Activated naive CD4-positive, alpha-beta T cell treated with anti-CD3 and anti-CD28 coated beads, Interleukin-2, amount 10 ng/mL, durations not matched to agents 7 days and 5 days (primary cell): Measurements from ENCODE around the gene PPFIA4.

Source experiments
- CTCF ChIA-PET: fragments of 350-600 bp; sonication (Branson Sonifier 250); formaldehyde crosslinking; loops from one replicate; lab custom pipeline; 2021; ENCODE audit warnings: antibody characterized with exemption; lab: Charles Lee
- DNase-seq: peaks from one replicate; pipeline ENCODE4 v3.0.0-alpha.2; 2020
- H3K27ac Mint-ChIP-seq: one replicate; pipeline ENCODE4 v1.8.0; 2021; ENCODE audit warnings: mild to moderate bottlenecking, moderate library complexity, mixed read lengths
- H3K27me3 Mint-ChIP-seq: one replicate; pipeline ENCODE4 v1.8.0; 2021; ENCODE audit warnings: mild to moderate bottlenecking, mixed read lengths
- H3K36me3 Mint-ChIP-seq: one replicate; pipeline ENCODE4 v1.8.0; 2021; ENCODE audit warnings: mixed read lengths
- H3K4me1 Mint-ChIP-seq: one replicate; pipeline ENCODE4 v1.8.0; 2021; ENCODE audit warnings: mixed read lengths
- H3K4me3 Mint-ChIP-seq: one replicate; pipeline ENCODE4 v1.8.0; 2021; ENCODE audit warnings: mild to moderate bottlenecking, moderate library complexity, mixed read lengths
- H3K9me3 Mint-ChIP-seq: one replicate; pipeline ENCODE4 v1.8.0; 2021; ENCODE audit warnings: mixed read lengths

The PPFIA4 gene

GRCh38 chr1:203090421-203091198, 64.3 kb downstream of the PPFIA4 start:
- Mint-ChIP-seq H3K36me3 (no peaks in the 10 kb centered on the region), H3K4me1 (no peaks in the 10 kb centered on the region), H3K27me3 (peaks cover 44% of the 10 kb centered on the region), H3K9me3 (peaks cover 14% of the 10 kb centered on the region), H3K4me3 (no peak overlapping the region), H3K27ac (no peak overlapping the region)
- CTCF ChIA-PET: interaction anchor here (0.6 kb wide), 1 partner anchor 126 kb away, joined by 4 read pairs; no protein-coding TSS in a partner anchor
- DNase-seq: no peak

DNA sequence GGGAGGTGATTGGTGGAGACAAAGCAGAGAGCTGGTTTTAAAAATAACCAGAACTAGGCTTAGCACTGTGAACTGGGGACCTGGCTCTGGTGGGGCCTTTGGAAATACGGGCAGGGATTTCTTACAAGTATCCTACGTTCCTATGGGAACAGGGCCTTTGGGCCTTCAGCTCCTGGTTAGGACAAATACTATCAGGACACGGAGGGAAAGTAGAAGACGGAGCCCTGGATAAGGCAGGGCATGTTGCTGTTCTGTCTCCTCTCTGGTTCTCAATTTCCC, 64.8 kb downstream of the PPFIA4 start:
- DNase-seq: no peak
- Mint-ChIP-seq H3K36me3 (no peaks in the 10 kb centered on the region), H3K27me3 (peaks cover 44% of the 10 kb centered on the region), H3K27ac (no peak overlapping the region), H3K9me3 (peaks cover 14% of the 10 kb centered on the region), H3K4me3 (no peak overlapping the region), H3K4me1 (no peaks in the 10 kb centered on the region)
- CTCF ChIA-PET: no interaction called here

DNA sequence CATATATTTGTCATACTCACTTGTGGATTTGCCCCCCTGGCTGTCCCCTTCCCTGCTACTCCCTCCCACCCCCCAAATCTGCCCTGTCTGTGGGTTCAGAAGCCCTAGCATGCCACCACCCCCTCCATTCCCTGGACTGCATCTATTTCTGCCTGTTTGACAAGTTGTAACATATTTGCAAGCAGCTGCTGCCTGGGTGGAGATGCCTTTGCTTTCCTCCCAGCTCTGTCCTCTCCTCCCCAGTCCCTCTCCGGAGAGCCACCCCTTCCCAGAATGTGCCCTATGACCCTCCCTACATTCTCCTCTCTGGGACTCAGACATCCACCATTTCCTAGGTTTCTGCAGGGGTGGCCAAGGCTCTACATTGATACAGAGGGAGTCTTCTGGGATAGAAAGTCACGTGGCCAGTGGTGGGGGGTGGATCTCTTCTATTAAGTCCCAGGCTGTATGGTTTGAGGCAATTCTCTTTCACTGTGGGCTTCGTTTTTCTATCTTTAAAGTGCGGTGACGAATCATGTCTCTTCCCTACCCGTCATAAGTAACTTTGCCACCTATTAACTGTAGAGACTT, 65.6 kb downstream of the PPFIA4 start:
- CTCF ChIA-PET: no interaction called here
- peaks cover 14% of the 10 kb centered on the region for H3K9me3 Mint-ChIP-seq
- DNase-seq: no peak
- peaks cover 47% of the 10 kb centered on the region for H3K27me3 Mint-ChIP-seq
- H3K4me1 Mint-ChIP-seq: no peaks in the 10 kb centered on the region
- no peaks in the 10 kb centered on the region for H3K36me3 Mint-ChIP-seq
- no peak overlapping the region for H3K4me3 Mint-ChIP-seq
- H3K27ac Mint-ChIP-seq: no peak overlapping the region

DNA sequence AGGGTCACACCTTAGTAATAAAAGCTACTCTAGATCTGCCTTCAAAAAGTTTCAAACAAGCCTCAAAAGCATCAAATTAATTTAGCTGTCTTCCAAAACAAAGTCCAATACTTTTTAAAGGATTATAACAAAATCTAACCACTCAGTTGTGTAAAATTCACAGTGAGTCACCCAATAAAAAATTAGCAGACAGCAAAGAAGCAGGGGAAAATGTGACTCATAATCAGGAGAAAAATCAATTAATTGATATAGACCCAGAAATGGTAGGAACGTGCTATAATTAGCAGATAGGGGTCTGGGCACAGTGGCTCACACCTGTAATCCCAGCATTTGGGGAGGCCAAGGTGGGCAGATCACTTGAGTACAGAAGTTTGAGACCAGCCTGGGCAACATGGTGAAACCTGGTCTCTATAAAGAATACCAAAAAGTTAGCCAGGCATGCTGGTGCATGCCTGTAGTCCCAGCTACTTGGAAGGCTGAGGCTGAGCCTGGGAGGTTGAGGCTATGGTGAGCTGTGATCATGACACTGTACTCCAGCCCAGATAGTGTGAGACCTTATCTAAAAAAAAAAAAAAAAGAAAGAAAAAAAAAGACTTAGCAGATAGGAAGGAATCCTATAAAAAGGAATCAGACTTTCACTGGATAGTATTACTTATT, 67.6 kb downstream of the PPFIA4 start:
- no peak for DNase-seq
- Mint-ChIP-seq H3K27ac (no peak overlapping the region), H3K9me3 (peaks cover 14% of the 10 kb centered on the region), H3K4me3 (no peak overlapping the region), H3K36me3 (no peaks in the 10 kb centered on the region), H3K27me3 (peaks cover 57% of the 10 kb centered on the region), H3K4me1 (no peaks in the 10 kb centered on the region)
- CTCF ChIA-PET: no interaction called here

DNA sequence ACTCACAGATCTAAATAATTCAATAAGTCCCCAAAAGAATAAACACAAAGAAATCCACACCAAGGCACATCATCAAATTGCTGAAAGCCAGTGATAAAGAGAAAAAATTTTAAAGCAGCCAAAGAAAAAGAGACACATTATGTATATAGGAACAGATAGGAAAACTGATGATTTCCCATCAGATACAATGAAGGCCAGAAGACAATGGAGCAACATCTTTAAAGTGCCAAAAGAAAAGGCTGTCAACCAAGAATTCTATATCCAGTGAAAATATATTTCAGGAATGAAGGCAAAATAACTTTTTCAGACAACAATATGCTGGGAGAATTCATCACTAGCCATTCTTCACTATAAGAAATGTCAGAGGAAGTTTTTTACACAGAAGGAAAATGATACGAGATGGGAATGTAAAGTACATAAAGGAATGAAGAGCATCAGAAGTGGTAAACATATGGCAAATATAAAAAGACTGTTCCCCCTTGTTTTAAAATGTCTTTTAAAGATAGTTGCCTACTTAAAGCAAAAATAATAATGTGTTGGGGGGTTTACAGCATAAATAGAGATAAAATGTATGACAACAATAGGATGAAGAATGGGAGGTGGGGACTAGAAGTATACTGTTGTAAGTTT, 68.9 kb downstream of the PPFIA4 start:
- Mint-ChIP-seq H3K4me1 (no peaks in the 10 kb centered on the region), H3K36me3 (no peaks in the 10 kb centered on the region), H3K9me3 (peaks cover 14% of the 10 kb centered on the region), H3K27ac (no peak overlapping the region), H3K27me3 (peaks cover 56% of the 10 kb centered on the region), H3K4me3 (no peak overlapping the region)
- CTCF ChIA-PET: no interaction called here
- DNase-seq: no peak

GRCh38 chr1:203096566-203096965, 70.3 kb downstream of the PPFIA4 start:
- Mint-ChIP-seq H3K4me1 (no peaks in the 10 kb centered on the region), H3K4me3 (no peak overlapping the region), H3K9me3 (peaks cover 14% of the 10 kb centered on the region), H3K36me3 (no peaks in the 10 kb centered on the region), H3K27me3 (peaks cover 49% of the 10 kb centered on the region), H3K27ac (no peak overlapping the region)
- CTCF ChIA-PET: interaction anchor here (1.4 to 2.3 kb wide), 2 partner anchors 12 to 16 kb away, joined by 3 to 6 read pairs; no protein-coding TSS in a partner anchor
- DNase-seq: no peak

DNA sequence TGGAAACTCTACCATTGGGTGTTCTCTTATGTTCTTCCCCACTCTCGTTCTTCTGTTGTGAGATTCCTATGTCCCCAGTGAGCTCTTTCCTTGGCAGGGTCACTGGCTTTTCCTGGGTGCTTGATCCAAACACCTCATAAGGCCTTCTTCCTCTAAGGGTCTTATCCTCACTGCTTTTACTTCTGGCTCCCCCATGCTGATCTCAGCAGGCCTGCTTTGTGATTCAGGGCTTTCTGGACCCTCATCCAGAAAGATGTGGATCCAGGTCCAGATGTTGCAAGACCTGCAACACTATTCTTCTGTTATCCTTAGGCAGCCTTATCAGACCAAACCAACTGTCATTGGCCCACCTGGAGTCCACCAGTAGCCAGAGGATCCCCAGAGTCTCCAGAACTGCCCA, 70.7 kb downstream of the PPFIA4 start:
- CTCF ChIA-PET: interaction anchor here (1.4 to 2.3 kb wide), 2 partner anchors 13 to 16 kb away, joined by 3 to 6 read pairs; no protein-coding TSS in a partner anchor
- no peak for DNase-seq
- Mint-ChIP-seq H3K27ac (no peak overlapping the region), H3K27me3 (peaks cover 47% of the 10 kb centered on the region), H3K4me3 (no peak overlapping the region), H3K4me1 (no peaks in the 10 kb centered on the region), H3K9me3 (peaks cover 14% of the 10 kb centered on the region), H3K36me3 (no peaks in the 10 kb centered on the region)

GRCh38 chr1:203098445-203098844, 72.2 kb downstream of the PPFIA4 start:
- peaks cover 14% of the 10 kb centered on the region for H3K9me3 Mint-ChIP-seq
- no peaks in the 10 kb centered on the region for H3K36me3 Mint-ChIP-seq
- no peak overlapping the region for H3K4me3 Mint-ChIP-seq
- no peak for DNase-seq
- no peaks in the 10 kb centered on the region for H3K4me1 Mint-ChIP-seq
- CTCF ChIA-PET: interaction anchor here (2.3 kb wide), 1 partner anchor 14 kb away, joined by 6 read pairs; no protein-coding TSS in a partner anchor
- H3K27ac Mint-ChIP-seq: no peak overlapping the region
- H3K27me3 Mint-ChIP-seq: peaks cover 55% of the 10 kb centered on the region

GRCh38 chr1:203098914-203099520, 72.7 kb downstream of the PPFIA4 start:
- H3K9me3 Mint-ChIP-seq: peaks cover 14% of the 10 kb centered on the region
- H3K27me3 Mint-ChIP-seq: peaks cover 55% of the 10 kb centered on the region
- H3K4me1 Mint-ChIP-seq: no peaks in the 10 kb centered on the region
- no peaks in the 10 kb centered on the region for H3K36me3 Mint-ChIP-seq
- no peak for DNase-seq
- no peak overlapping the region for H3K27ac Mint-ChIP-seq
- CTCF ChIA-PET: no interaction called here
- H3K4me3 Mint-ChIP-seq: no peak overlapping the region

DNA sequence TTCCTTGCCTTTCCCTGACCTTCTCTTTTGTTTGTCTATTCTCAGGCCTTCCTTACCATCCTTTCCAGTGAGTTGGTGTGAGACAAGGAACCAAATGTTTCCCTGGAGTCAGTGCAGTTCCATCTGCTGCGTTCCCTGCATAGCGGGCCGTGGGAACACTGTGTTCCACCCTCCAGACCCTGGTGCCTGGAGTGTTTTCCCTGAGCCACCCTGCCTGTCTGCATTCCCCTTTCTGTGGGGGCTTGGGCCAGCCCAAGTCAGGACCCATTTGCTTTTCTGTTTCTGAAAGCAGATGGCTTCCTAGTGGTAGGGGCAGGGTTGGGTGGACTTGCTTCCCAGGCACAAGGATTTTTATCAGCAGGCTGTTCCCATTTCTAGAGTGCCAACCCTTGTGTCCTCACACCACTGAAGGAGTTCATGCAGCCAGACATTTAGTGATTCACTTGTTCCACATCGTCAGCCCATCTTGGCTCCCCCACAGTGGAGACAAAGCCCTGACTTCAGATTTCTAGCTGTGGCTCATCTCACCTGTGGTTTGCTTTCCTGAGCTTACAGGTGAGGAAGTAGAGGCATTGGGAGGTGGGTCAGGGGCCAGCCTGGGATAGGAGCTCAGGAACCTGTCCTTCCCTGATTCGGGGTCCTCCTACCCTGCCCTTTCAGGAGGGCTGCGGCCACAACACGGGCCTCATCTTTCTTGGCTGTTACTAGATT, 73.7 kb downstream of the PPFIA4 start:
- Mint-ChIP-seq H3K4me3 (no peak overlapping the region), H3K9me3 (peaks cover 7% of the 10 kb centered on the region), H3K36me3 (no peaks in the 10 kb centered on the region), H3K4me1 (no peaks in the 10 kb centered on the region), H3K27me3 (peaks cover 49% of the 10 kb centered on the region), H3K27ac (no peak overlapping the region)
- CTCF ChIA-PET: no interaction called here
- no peak for DNase-seq

DNA sequence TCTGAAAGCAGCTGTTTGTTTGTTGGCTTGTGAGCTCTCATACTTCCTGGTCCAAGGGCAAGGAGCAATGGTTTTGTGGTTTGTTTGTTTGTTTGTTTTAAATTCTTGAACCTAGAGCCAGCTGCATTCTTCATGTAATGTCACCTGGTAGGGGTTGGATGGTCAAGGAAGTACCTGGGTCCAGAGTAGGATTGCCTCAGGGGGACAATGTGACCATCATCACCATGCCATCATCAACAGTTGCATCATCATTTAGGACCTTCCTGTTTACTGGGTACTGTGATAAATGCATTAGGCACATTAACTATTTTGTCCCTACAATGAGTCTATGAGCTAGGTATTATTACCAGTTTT, 74.2 kb downstream of the PPFIA4 start:
- no peak overlapping the region for H3K27ac Mint-ChIP-seq
- peaks cover 1% of the 10 kb centered on the region for H3K9me3 Mint-ChIP-seq
- CTCF ChIA-PET: interaction anchor here (0.9 kb wide), 1 partner anchor 17 kb away, joined by 3 read pairs; no protein-coding TSS in a partner anchor
- H3K4me1 Mint-ChIP-seq: no peaks in the 10 kb centered on the region
- no peak overlapping the region for H3K4me3 Mint-ChIP-seq
- DNase-seq: no peak
- H3K27me3 Mint-ChIP-seq: peaks cover 54% of the 10 kb centered on the region
- no peaks in the 10 kb centered on the region for H3K36me3 Mint-ChIP-seq

GRCh38 chr1:203101813-203102634, 75.7 kb downstream of the PPFIA4 start:
- CTCF ChIA-PET: interaction anchor here (1.0 kb wide), 1 partner anchor 30 kb away, joined by 3 read pairs; no protein-coding TSS in a partner anchor
- H3K4me1 Mint-ChIP-seq: no peaks in the 10 kb centered on the region
- no peak for DNase-seq
- no peaks in the 10 kb centered on the region for H3K9me3 Mint-ChIP-seq
- H3K27me3 Mint-ChIP-seq: peaks cover 52% of the 10 kb centered on the region
- no peak overlapping the region for H3K27ac Mint-ChIP-seq
- no peaks in the 10 kb centered on the region for H3K36me3 Mint-ChIP-seq
- no peak overlapping the region for H3K4me3 Mint-ChIP-seq

DNA sequence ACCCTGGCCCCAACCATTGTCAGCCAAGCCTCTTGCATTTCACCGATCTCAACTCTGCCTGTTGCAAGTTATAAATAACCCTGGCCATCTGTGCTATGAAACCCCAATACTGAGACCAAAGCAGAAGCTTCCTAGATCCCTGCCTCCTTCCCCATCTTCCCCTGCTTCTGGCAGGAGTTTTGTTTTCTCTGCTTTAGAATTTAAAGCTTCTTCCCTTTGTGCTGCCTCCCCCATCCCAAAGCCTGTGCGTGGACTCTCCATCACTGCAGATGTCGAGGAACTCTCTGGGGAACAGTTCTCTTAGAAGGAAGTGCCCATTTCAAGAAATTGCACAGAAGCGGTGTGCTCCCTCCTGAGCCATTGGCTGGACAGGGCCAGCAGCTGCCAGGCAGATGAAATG, 76.9 kb downstream of the PPFIA4 start:
- CTCF ChIA-PET: no interaction called here
- H3K4me3 Mint-ChIP-seq: no peak overlapping the region
- no peaks in the 10 kb centered on the region for H3K36me3 Mint-ChIP-seq
- peaks cover 49% of the 10 kb centered on the region for H3K27me3 Mint-ChIP-seq
- DNase-seq: no peak
- H3K27ac Mint-ChIP-seq: no peak overlapping the region
- no peaks in the 10 kb centered on the region for H3K9me3 Mint-ChIP-seq
- no peaks in the 10 kb centered on the region for H3K4me1 Mint-ChIP-seq
